ENCODE data around the gene EPHB1.

The EPHB1 gene

GRCh38 chr3:135258916-135259315 lies 463.9 kb downstream of the EPHB1 start:
- no peak for DNase-seq (ENCODE audit: low read depth)

- DNase-seq (ENCODE audit: low read depth), result no peak
Measured at GRCh38 chr3:135260025-135260424, 465.0 kb downstream of the EPHB1 start.

- no peak for DNase-seq (ENCODE audit: low read depth)
Measured at GRCh38 chr3:135261214-135261775, 466.2 kb downstream of the EPHB1 start.

GRCh38 chr3:135261916-135262315 lies 466.9 kb downstream of the EPHB1 start:
- no peak for DNase-seq (ENCODE audit: low read depth)

GRCh38 chr3:135262441-135262840 lies 467.4 kb downstream of the EPHB1 start:
- no peak for DNase-seq (ENCODE audit: low read depth)

GRCh38 chr3:135263331-135263730 lies 468.3 kb downstream of the EPHB1 start:
- no peak for DNase-seq (ENCODE audit: low read depth)

- no peak for DNase-seq (ENCODE audit: low read depth)
Measured at GRCh38 chr3:135267487-135267886, 472.4 kb downstream of the EPHB1 start.

- DNase-seq (ENCODE audit: low read depth), result no peak
Measured at GRCh38 chr3:135268941-135269532, 474.0 kb downstream of the EPHB1 start.

GRCh38 chr3:135271177-135272025 lies 476.3 kb downstream of the EPHB1 start:
- no peak for DNase-seq (ENCODE audit: low read depth)

- DNase-seq (ENCODE audit: low read depth), result no peak
Measured at GRCh38 chr3:135272026-135272669, 477.1 kb downstream of the EPHB1 start.

- DNase-seq (ENCODE audit: low read depth), result no peak
Measured at GRCh38 chr3:135292162-135292561, 497.1 kb downstream of the EPHB1 start.

GRCh38 chr3:135301670-135302069 lies 506.6 kb downstream of the EPHB1 start:
- DNase-seq (ENCODE audit: low read depth), result no peak

GRCh38 chr3:135304378-135304777 lies 509.3 kb downstream of the EPHB1 start:
- no peak for DNase-seq (ENCODE audit: low read depth)
